Activated CD4-positive, alpha-beta T cell treated with anti-CD3 and anti-CD28 coated beads for 36 hours (primary cell): ENCODE results near the gene REEP1. TPM values are rescaled to one million over a fixed set of nuclear protein-coding genes. Genes with fewer than 3 reads are reported as not detected.

Experiments
- ATAC-seq: fragments of 200-7000 bp; cut with Tn5 transposase; one replicate; pipeline ENCODE4 v1.10.0; 2021; ENCODE audit warnings: mild to moderate bottlenecking, moderate library complexity
- CTCF ChIA-PET: fragments of 350-600 bp; sonication (Branson Sonifier 250); formaldehyde crosslinking; loops from one replicate; lab custom pipeline; 2021; ENCODE audit warnings: antibody characterized with exemption; lab: Charles Lee
- POLR2A ChIA-PET: fragments of 350-600 bp; sonication (Branson Sonifier 250); formaldehyde crosslinking; loops from one replicate; lab custom pipeline; 2021; ENCODE audit warnings: antibody characterized with exemption, inconsistent platforms; lab: Charles Lee
- DNase-seq: peaks from one replicate; pipeline ENCODE4 v3.0.0-alpha.2; 2020
- H3K27ac Mint-ChIP-seq: one replicate; pipeline ENCODE4 v1.8.0; 2021; ENCODE audit warnings: mixed read lengths
- H3K27me3 Mint-ChIP-seq: one replicate; pipeline ENCODE4 v1.8.0; 2021; ENCODE audit warnings: mixed read lengths
- H3K36me3 Mint-ChIP-seq: one replicate; pipeline ENCODE4 v1.8.0; 2021; ENCODE audit warnings: low read depth, mixed read lengths
- H3K4me1 Mint-ChIP-seq: one replicate; pipeline ENCODE4 v1.8.0; 2021; ENCODE audit warnings: mixed read lengths
- H3K4me3 Mint-ChIP-seq: one replicate; pipeline ENCODE4 v1.8.0; 2021; ENCODE audit warnings: mild to moderate bottlenecking, moderate library complexity, mixed read lengths
- H3K9me3 Mint-ChIP-seq: one replicate; pipeline ENCODE4 v1.8.0; 2021; ENCODE audit warnings: low read depth, mixed read lengths
- intact Hi-C, 2 experiments: fragments of 100-400 bp; cut with DNase I in 1 of 2; cut with micrococcal nuclease in 1 of 2; formaldehyde crosslinking; loops; one replicate each; pipeline versions ENCODE4 v1.14.2 to v1.15.1; 2022 to 2024; cut with DNase I, micrococcal nuclease
- total RNA-seq, 2 experiments: library from RNA; stranded (reverse); gene quantifications; one replicate each; pipeline ENCODE4 v1.2.3, GENCODE V29; 2021

REEP1 gene, protein sequence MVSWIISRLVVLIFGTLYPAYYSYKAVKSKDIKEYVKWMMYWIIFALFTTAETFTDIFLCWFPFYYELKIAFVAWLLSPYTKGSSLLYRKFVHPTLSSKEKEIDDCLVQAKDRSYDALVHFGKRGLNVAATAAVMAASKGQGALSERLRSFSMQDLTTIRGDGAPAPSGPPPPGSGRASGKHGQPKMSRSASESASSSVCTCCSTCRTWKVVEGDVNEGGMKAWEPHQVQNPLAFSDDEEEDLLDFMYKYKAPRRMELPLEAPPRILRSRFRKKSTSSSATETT
- under 1 TPM; 0.19 to 0.30 TPM for total RNA-seq

DNA sequence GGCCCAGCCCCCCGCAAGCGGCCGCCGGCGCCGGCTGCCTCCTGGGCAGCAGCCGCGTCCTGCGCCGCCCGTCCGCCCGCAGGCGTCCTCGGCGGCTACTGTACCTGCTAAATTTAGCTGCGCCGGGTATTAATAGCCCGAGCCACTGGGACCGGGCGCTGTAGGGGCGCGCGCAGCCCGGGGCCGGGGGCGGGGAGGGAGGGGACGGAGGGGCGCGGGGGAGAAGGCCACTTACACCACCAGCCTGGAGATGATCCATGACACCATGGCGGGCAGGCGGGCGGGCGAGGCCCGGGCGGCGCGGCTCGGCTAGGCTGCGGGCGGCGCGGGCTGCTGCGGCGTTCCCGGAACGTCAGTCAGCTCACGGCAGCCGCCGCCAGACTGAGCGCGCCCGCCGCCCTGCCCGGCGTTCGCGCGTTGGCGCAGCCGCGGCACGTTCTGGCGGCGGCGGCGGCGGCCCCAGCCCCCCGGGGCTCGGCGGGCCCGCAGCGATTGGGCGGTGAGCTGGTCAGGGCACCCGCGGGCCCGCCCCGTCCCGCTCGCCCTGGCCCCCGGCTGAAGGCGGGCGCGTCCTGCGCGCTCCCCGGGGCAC lies at the start of gene REEP1:
TSS of gene REEP1 (minus strand) at position 383 of the 592 bp plus-strand sequence. CDS start at position 267, 116 bp downstream.
- peak within 1 kb of the TSS; percentile 72 for H3K4me3 Mint-ChIP-seq
- no peak within 1 kb of the TSS for H3K27ac Mint-ChIP-seq
- H3K4me1 Mint-ChIP-seq, result peaks cover 14% of the 10 kb centered on the region
- intact Hi-C loops, result loop anchor here in 1 of 2 experiments (1.0 kb wide), 1 partner anchor 116 kb away; no protein-coding TSS in a partner anchor
- H3K36me3 Mint-ChIP-seq, result peaks cover 8% of the 10 kb centered on the region
- POLR2A ChIA-PET, result interaction anchor here (0.5 to 0.9 kb wide), 3 partner anchors 103 to 1678 kb away, joined by 3 to 6 read pairs (median 4); partner anchors contain the start of gene KDM3A
- CTCF ChIA-PET, result interaction anchor here (0.7 to 1.1 kb wide), 2 partner anchors 35 to 116 kb away, joined by 3 read pairs; no protein-coding TSS in a partner anchor
- DNase-seq (peak; percentile 55), ATAC-seq (peak; percentile 78)
- H3K27me3 Mint-ChIP-seq, result peaks cover 56% of the 10 kb centered on the region
- H3K9me3 Mint-ChIP-seq, result peaks cover 9% of the 10 kb centered on the region

DNA sequence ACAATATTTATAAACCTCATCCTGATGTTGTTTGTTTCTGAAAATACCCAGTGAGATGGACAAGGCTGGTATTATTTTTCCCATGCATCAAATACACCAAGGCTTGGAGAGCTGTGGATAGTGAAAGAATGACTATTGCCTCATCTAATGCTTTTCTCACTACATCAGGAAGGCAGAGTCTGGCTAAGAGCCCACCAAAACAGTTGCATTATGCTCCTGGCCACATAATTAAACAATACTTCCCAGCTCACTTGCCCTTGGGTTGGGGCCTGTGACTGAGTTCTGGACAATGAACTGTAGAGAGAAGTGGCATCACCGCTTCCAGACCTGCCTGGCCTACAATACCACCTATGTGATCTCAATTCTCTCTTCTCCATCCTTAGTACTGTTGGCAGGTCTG lies 46.4 kb upstream of the REEP1 start:
- Mint-ChIP-seq H3K27me3 (no peaks in the 10 kb centered on the region), H3K4me1 (no peaks in the 10 kb centered on the region), H3K4me3 (no peak overlapping the region), H3K36me3 (no peaks in the 10 kb centered on the region), H3K27ac (no peak overlapping the region), H3K9me3 (no peaks in the 10 kb centered on the region)
- ATAC-seq, result no peak
- ChIA-PET POLR2A (no interaction called here), CTCF (interaction anchor here (1.0 kb wide), 1 partner anchor 12 kb away, joined by 3 read pairs; no protein-coding TSS in a partner anchor)
- no peak for DNase-seq
- intact Hi-C loops, result no loop called here

GRCh38 chr2:86382698-86383097 lies 45.3 kb upstream of the REEP1 start:
- intact Hi-C loops, result no loop called here
- no peaks in the 10 kb centered on the region for H3K4me1 Mint-ChIP-seq
- POLR2A ChIA-PET, result no interaction called here
- no peak overlapping the region for H3K4me3 Mint-ChIP-seq
- ATAC-seq (no peak), DNase-seq (no peak)
- CTCF ChIA-PET, result interaction anchor here (1.0 to 2.1 kb wide), 3 partner anchors 11 to 161 kb away, joined by 3 to 8 read pairs (median 4); no protein-coding TSS in a partner anchor
- no peaks in the 10 kb centered on the region for H3K9me3 Mint-ChIP-seq
- H3K36me3 Mint-ChIP-seq, result no peaks in the 10 kb centered on the region
- no peaks in the 10 kb centered on the region for H3K27me3 Mint-ChIP-seq
- no peak overlapping the region for H3K27ac Mint-ChIP-seq

DNA sequence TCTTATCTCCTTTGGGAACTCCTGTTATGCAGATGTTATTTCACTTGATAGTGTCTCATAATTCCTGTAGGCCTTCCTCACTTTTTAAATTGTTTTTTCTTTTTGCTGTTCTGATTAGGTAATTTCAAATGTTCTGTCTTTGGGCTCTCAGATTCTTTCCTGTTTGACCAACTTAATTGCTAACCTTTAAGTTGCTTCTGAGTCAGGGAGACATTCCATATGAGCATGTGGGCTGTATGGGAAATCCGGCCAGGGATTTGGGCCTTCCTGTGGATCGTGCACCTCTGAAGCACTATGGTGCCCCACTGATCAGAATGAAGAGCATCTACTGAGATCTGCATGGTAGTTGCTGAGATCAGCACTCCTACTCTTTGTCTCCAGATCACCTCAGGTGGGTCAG lies 44.7 kb upstream of the REEP1 start:
- ChIA-PET POLR2A (no interaction called here), CTCF (interaction anchor here (1.1 to 2.1 kb wide), 3 partner anchors 10 to 161 kb away, joined by 4 to 8 read pairs (median 5); no protein-coding TSS in a partner anchor)
- DNase-seq (no peak), ATAC-seq (no peak)
- Mint-ChIP-seq H3K36me3 (no peaks in the 10 kb centered on the region), H3K4me3 (no peak overlapping the region), H3K4me1 (no peaks in the 10 kb centered on the region), H3K27ac (no peak overlapping the region), H3K27me3 (no peaks in the 10 kb centered on the region), H3K9me3 (no peaks in the 10 kb centered on the region)
- intact Hi-C loops, result no loop called here

GRCh38 chr2:86378469-86378868 lies 41.0 kb upstream of the REEP1 start:
- CTCF ChIA-PET, result no interaction called here
- H3K27me3 Mint-ChIP-seq, result no peaks in the 10 kb centered on the region
- no peaks in the 10 kb centered on the region for H3K4me1 Mint-ChIP-seq
- POLR2A ChIA-PET, result no interaction called here
- ATAC-seq, result no peak
- intact Hi-C loops, result no loop called here
- no peak overlapping the region for H3K27ac Mint-ChIP-seq
- no peak for DNase-seq
- H3K4me3 Mint-ChIP-seq, result no peak overlapping the region
- H3K9me3 Mint-ChIP-seq, result peaks cover 1% of the 10 kb centered on the region
- no peaks in the 10 kb centered on the region for H3K36me3 Mint-ChIP-seq

- ChIA-PET POLR2A (no interaction called here), CTCF (no interaction called here)
- H3K36me3 Mint-ChIP-seq, result peaks cover 1% of the 10 kb centered on the region
- peaks cover 20% of the 10 kb centered on the region for H3K4me1 Mint-ChIP-seq
- intact Hi-C loops, result no loop called here
- no peak overlapping the region for H3K4me3 Mint-ChIP-seq
- H3K27ac Mint-ChIP-seq, result no peak overlapping the region
- H3K9me3 Mint-ChIP-seq, result peaks cover 1% of the 10 kb centered on the region
- no peaks in the 10 kb centered on the region for H3K27me3 Mint-ChIP-seq
- DNase-seq (no peak), ATAC-seq (no peak)
These were observed 38.2 kb upstream of the REEP1 start for GRCh38 chr2:86375623-86376022.

DNA sequence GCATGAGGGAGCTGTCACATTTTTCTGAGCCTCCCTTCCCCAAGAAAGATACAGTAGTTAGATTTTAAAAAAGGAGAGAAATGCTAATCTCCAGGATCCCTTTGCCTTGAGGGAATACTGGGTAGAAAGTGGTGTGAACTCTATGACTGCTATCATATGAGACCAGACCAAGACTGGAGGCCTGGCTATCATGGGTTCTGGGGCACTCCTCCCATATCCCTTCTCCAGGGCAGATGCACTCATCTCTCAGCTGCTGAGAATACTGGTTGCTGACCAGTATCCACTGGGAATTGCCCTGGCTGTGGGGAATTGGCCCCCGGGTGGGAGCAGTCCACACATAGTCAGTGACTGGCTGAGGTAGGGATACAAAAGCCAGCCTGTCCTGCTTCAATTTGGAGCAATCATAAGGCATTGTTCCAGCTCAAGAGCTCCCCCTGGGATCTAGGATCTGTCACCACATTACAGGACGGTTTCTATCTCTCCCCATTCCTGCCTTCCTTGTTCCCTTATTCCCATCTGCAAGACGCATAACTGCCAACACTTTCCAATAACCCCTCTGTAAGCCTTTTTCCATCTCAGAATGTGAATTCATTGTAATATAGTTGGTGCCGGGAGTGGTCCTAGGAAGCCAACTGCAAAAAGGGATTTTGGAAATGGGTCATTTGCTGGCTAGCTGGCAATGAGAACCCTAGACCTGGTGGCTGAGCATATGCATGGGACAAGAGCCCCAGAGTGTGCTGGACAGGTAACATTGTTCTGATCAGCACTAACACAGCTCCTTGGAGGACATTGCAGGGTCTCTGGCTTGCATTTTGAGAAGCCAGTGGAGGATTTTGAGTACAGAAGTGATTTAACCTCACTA lies 35.4 kb upstream of the REEP1 start:
- Mint-ChIP-seq H3K9me3 (peaks cover 8% of the 10 kb centered on the region), H3K4me3 (no peak overlapping the region), H3K27me3 (no peaks in the 10 kb centered on the region), H3K36me3 (peaks cover 8% of the 10 kb centered on the region), H3K27ac (peak overlapping the region; percentile 55), H3K4me1 (peaks cover 42% of the 10 kb centered on the region)
- intact Hi-C loops, result no loop called here
- ChIA-PET CTCF (interaction anchor here (0.5 to 2.7 kb wide), 9 partner anchors 9 to 229 kb away, joined by 3 to 19 read pairs (median 4); no protein-coding TSS in a partner anchor), POLR2A (interaction anchor here (0.6 kb wide), 1 partner anchor 250 kb away, joined by 3 read pairs; no protein-coding TSS in a partner anchor)
- DNase-seq (peak; percentile 18), ATAC-seq (no peak)

GRCh38 chr2:86372133-86372532 lies 34.7 kb upstream of the REEP1 start:
- Mint-ChIP-seq H3K27ac (peak overlapping the region; percentile 24), H3K4me1 (peaks cover 47% of the 10 kb centered on the region), H3K4me3 (no peak overlapping the region), H3K9me3 (peaks cover 8% of the 10 kb centered on the region), H3K27me3 (no peaks in the 10 kb centered on the region), H3K36me3 (peaks cover 8% of the 10 kb centered on the region)
- POLR2A ChIA-PET, result interaction anchor here (0.6 kb wide), 1 partner anchor 250 kb away, joined by 3 read pairs; no protein-coding TSS in a partner anchor
- ATAC-seq (no peak), DNase-seq (no peak)
- intact Hi-C loops, result no loop called here
- CTCF ChIA-PET, result interaction anchor here (0.6 to 2.7 kb wide), 7 partner anchors 10 to 191 kb away, joined by 3 to 19 read pairs (median 4); no protein-coding TSS in a partner anchor

DNA sequence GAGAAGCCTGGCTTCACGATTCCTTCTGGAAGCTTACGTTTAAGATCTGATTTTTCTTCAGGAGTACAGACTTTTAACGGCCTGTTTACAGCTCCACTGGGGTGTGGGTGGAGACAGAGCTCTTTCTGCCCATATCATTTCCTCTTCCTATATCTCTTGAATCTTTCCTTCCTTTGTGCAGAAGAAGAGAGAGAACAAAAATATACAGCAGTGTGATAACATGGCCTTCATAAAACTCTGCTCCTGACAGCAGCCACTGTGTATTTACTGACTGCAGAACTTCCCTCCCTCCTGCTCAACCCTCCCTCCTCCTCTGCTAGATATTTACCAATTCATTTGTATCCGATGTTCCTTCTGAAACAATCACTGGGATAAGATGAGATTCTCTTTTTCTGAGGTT lies 34.1 kb upstream of the REEP1 start:
- peaks cover 8% of the 10 kb centered on the region for H3K9me3 Mint-ChIP-seq
- ChIA-PET CTCF (interaction anchor here (0.7 to 2.7 kb wide), 7 partner anchors 10 to 186 kb away, joined by 3 to 19 read pairs (median 3); no protein-coding TSS in a partner anchor), POLR2A (no interaction called here)
- intact Hi-C loops, result no loop called here
- no peak overlapping the region for H3K4me3 Mint-ChIP-seq
- DNase-seq, result no peak
- ATAC-seq, result no peak
- peak overlapping the region; percentile 69 for H3K27ac Mint-ChIP-seq
- no peaks in the 10 kb centered on the region for H3K27me3 Mint-ChIP-seq
- H3K36me3 Mint-ChIP-seq, result peaks cover 8% of the 10 kb centered on the region
- H3K4me1 Mint-ChIP-seq, result peaks cover 47% of the 10 kb centered on the region

- intact Hi-C loops, result no loop called here
These were observed 33.2 kb upstream of the REEP1 start for GRCh38 chr2:86370579-86370978.

More at GRCh38 chr2:86370579-86370978, 33.2 kb upstream of the REEP1 start:
- CTCF ChIA-PET, result interaction anchor here (2.0 kb wide), 1 partner anchor 11 kb away, joined by 8 read pairs; no protein-coding TSS in a partner anchor
- Mint-ChIP-seq H3K4me1 (peaks cover 47% of the 10 kb centered on the region), H3K9me3 (peaks cover 8% of the 10 kb centered on the region), H3K36me3 (peaks cover 8% of the 10 kb centered on the region), H3K27ac (no peak overlapping the region), H3K27me3 (no peaks in the 10 kb centered on the region), H3K4me3 (no peak overlapping the region)
- POLR2A ChIA-PET, result interaction anchor here (0.6 kb wide), 1 partner anchor 754 kb away, joined by 8 read pairs; no protein-coding TSS in a partner anchor
- ATAC-seq (no peak), DNase-seq (no peak)
